SKM-1 treated with dmso at 0.1 percent for 144 hours (cell line): ENCODE data around the gene PYGB.
A peak's percentile ranks its signal among the peaks of the same experiment; 100 is the strongest.
"Not testable (repeated sequence)": the region's sequence is repeated elsewhere in the genome, so short reads cannot be mapped to it uniquely, and the experiment has no call there.

Source experiments
- DNase-seq: peaks from one replicate; lab custom pipeline; 2025; ENCODE audit not compliant: unreplicated experiment; lab: John Stamatoyannopoulos, UW

PYGB gene

DNA sequence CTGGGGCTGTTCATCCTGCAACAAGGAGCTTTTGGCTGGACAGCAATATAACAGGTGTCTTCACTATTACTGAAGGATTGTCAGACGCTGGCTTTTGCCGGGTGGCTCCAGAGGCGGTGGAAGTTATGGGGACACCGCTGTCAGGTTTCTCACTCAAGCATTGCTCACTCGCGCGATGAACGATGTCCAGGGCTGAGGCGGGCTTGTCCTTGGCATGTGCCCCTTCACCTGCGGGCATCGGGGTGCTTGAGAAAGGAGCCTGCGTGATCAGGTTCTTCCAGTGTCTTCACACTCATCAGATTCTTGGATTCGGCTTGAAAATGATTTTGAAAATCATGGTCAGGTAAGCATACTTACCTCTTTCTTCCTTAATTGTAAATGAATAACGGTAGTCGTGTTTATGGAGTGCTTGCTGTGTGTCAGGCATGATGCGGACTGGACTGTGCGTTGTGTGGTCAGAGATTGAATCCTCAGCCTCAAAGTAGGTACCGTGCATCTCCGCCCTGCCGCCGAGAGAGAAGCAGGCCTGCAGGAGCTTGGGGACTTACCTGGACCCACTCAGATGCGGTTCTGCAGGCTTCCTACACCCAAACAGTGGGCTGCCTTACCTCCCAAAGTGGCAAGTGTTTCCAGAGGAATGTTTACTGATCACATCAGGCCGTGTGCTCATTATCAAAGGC, 18.3 kb upstream of the PYGB start:
- DNase-seq: no peak

DNA sequence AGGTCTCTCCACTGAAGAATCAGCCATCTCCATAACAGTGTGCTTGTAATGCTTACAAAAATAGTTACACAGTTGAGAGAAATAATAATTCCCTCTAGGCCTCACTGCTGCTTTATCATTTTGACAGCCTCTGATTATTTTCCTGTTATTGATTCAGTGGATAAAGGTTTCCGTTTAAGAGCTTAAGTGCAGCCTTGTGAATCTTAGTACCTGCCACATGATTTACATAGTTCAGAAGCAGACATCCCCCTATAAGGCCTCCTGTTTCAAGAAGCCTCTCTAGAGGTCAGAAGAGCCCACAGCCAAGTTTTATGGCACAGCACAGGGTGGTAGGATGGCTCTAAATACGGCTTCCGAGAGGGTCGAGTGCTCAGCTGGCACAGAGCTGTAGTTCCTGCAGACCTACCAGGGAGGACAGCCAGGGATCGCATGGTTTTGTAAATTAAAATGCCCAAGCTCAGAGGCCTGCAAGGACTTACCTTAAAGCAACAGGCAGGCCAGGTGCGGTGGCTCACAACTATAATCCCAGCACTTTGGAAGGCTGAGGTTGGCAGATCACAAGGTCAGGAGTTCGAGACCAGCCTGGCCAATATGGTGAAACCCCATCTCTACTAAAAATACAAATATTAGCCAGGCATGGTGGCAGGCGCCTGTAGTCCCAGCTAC, 17.6 kb upstream of the PYGB start:
- no peak for DNase-seq

DNA sequence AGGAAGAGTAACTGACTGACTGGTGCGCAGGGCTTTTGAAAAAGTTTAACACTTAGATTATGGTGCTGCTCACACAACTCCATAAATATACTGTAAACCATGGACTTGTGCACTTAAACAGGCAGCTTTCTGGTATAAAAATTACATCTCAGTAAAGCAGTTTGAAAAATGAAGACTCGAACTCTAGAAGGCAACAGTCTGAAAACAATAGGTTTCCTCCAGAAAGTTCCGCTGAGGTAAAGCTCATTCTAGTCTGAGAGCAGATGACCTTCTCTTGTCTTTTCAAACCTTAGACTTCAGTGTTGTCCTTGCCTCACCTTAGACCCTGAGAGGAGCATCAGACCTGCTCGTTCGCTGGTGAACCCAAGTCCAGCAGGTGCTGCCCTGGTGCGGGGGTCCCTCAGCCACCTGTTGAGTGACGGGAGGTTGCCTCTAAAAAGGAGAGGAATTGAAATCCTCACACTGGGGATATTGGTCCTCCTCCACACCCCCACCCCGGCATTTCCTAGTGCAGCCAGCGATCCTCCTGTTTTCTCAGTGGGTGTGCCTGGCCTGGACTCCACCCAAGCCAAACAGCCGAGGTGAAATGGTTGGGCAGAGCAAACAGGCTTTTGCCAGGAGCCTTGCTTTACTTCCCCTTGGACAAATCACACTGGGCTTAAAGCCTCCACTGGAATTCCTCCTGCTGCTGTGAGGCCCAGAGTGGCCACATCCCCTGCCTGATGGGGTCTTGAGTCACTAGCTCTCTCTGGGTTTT, 14.7 kb upstream of the PYGB start:
- no peak for DNase-seq

DNA sequence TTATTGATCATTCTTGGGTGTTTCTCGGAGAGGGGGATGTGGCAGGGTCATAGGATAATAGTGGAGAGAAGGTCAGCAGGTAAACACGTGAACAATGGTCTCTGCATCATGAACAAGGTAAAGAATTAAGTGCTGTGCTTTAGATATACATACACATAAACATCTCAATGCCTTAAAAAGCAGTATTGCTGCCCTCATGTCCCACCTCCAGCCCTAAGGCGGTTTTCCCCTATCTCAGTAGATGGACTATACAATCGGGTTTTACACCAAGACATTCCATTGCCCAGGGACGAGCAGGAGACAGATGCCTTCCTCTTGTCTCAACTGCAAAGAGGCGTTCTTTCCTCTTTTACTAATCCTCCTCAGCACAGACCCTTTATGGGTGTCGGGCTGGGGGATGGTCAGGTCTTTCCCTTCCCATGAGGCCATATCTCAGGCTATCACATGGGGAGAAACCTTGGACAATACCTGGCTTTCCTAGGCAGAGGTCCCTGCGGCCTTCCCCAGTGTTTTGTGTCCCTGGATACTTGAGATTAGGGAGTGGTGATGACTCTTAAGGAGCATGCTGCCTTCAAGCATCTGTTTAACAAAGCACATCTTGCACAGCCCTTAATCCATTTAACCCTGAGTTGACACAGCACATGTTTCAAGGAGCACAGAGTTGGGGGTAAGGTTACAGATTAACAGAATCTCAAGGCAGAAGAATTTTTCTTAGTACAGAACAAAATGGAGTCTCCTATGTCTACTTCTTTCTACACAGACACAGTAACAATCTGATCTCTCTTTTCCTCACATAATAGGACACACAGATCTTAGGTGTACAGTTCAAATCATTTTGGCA, 13.7 kb upstream of the PYGB start:
- not testable (repeated sequence) for DNase-seq

DNA sequence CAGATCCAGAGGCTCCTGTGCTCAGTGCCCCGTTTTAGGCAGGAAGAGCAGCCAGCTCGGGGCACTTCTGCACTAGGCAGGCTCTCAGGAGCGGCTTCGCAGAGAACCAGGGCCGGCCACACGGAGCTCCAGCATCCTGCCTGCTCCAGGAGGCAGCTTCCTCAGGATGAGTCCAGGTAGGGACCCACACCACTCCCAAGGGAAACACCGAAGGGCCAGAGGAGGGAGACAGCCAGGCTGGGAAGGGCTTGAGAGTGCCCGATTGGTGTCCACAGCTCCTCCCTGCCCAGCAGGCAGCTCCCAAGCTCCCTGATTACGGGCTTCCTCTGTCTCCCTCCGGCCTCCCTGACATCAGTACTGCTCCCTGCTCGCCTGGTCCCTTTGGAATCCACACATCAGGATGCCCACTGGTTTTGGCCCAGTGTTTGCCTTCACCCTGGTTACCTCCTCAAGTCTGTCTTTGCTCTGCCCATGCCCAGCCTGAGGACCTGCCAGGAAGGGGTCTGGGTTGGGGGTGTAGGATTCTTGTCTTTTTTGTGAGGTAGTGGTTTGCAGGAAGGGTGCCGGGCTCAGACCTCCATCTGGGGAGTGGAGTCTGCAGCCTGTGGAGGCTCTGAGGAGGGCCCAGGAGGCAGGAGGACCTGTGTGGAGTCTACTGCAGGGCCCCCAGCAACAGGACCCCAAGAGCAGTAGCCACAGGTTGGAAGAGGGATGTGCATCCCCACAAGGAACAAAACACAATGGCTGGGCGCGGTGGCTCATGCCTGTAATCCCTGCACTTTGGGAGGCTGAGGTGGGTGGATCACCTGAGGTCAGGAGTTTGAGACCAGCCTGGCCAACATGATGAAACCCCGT, 11.2 kb upstream of the PYGB start:
- DNase-seq: no peak

DNA sequence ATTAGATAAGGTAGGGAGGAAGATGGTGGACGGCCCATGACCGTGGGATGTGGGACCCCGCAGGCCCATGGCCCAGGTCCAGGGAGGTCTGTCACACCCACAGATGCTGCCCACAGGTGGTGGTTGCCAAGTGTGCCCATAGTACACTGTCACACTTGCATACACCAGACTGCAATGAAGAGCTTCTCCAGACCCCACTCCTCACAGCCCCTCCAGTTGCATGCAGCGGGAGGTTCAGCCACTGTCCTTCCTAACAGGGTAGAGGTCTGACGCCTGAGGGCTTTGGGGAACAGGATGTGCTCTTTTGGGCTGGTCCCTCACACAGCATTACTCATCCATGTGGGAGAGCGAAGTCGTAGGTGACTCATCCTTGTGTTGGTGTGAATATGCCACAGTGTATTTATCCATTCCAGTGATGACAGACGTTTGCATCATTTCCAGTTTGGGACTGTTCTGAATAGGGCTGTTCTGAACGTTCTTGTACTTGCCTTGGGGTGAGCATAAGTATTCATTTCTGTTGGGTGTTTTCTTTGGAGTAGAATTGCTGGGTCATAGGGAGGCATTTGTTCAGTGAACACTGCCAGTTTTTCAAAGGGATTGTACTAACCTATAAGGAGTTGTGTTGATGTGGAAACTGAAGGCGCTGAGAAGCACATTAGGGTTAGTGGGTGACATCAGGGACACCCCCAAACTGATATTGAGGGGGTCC, 10.1 kb upstream of the PYGB start:
- DNase-seq: peak; percentile 83

DNA sequence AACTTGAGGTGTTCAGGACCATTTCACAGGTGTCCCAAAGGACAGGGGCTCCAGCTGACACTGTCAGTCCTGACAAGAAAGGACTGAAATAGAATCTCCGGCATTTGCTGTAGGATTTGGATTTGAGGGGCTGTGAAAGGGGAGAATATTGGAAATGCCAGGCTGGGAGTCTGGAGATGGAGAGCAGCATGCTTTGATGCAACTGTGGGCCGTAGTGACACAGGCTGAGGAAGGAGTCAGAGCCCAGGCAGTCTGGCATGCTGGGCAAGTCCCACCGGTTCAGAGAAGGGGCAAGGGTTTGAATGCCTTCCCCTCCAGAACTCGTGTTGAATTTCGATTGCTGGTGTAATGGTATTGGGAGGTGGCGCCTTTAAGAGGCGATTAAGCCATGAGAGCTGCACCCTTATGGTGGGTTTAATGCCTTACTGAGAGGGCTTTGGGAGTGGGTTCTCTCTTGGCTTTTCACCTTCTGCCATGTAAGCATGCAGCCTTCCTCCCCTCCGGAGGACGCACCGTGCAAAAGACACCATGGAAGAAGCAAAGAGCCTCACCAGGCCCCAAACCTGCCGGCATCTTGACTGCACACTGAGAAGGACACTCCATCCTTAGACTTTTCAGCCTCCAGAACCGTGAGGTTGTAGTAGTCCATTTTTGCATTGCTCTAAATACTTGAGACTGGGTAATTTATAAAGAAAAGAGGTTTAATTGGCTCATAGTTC, 9.4 kb upstream of the PYGB start:
- DNase-seq: no peak

DNA sequence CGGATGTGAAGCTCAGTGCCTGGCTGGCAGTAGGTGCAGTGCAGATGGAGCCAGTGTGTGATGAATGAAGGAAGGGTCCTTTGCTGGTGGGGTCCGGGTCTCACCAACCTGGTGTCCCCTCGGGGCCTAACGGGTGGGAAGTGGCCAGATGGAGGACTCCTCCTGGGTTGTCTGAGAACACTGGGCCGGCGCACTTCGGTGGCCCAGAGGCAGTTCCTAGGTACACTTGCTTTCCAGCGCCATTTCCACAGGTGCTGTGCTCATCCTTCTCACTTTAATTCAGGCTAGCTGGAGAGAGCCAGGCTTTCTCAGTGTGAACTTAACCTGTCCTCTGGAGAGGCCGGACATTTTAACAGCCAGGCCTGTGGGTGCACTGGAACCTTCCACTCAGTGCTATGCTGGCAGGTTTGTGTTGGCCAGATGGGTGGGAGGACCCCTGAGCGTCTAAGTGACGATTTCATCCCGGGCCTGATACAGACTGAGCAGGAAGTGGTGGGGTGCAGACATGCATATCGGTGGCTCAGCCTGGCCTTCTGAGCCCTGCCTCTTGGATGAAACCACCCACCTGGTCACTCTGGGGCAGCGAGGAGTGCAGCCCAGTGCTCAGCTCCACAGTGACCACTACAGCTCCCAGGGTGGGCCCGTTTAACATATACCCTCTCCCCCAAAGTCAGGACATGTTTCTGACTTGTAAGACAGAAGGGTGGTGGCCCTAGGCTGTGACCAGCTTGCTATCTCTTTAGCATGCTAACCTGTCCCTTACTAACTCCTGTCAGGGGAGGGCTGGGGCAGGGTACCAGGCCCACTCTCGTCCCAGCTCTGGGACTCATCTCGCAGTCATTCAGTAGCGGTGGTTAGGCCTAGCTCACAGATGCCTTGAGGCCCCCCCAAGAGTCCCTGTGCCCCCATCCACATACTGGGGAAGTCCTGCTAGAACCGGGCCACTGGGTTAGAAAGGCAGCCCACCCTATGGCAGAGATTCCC, 8.2 kb upstream of the PYGB start:
- DNase-seq: no peak

DNA sequence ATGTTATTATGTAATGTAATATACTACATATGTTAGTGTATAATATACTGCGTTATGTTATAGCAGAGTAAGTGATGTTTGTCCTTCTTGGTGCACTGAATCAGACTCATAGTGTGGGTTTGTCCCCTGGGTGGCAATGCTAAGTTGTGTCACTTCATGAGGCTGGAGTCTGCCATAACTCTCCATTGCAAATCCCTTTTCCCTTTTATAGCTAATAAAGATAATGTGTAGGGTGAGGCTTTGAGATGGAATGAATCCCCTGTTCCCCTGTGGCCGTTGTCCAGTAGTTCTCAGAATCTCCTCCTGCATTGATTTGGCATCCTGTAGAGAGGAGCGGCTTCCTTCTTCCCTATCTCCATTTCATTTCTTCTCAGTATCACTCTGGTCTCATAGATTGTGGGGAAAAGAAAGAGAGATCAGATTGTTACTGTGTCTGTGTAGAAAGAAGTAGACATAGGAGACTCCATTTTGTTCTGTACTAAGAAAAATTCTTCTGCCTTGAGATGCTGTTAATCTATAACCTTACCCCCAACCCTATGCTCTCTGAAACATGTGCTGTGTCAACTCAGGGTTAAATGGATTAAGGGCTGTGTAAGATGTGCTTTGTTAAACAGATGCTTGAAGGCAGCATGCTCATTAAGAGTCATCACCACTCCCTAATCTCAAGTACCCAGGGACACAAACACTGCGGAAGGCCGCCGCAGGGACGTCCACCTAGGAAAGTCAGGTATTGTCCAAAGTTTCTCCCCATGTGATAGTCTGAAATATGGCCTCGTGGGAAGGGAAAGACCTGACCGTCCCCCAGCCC, 6.8 kb upstream of the PYGB start:
- not testable (repeated sequence) for DNase-seq

DNA sequence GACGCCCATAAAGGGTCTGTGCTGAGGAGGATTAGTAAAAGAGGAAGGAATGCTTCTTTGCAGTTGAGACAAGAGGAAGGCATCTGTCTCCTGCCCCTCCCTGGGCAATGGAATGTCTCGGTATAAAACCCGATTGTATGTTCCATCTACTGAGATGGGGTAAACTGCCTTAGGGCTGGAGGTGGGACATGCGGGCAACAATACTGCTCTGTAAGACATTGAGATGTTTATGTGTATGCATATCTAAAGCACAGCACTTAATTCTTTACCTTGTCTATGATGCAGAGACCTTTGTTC, 6.3 kb upstream of the PYGB start:
- not testable (repeated sequence) for DNase-seq

DNA sequence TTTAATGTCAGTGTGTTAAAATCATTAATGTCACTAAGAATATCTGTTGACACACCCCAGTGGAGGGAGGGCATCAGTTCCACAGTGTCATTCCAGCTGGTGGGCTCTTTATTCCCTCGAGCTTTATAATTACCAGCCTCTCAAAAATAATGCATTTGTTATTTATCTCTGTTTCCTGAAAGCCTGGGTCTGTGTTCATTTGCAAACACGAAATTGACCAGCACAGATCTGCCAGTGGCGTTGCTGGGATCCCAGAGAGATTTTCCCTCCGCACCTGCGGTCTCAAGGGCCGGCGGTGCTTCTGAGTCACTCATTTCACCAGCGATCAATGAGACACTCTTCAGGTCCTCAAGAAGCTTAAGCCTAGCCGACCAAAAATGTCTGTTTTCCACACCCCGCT, 5.7 kb upstream of the PYGB start:
- no peak for DNase-seq

DNA sequence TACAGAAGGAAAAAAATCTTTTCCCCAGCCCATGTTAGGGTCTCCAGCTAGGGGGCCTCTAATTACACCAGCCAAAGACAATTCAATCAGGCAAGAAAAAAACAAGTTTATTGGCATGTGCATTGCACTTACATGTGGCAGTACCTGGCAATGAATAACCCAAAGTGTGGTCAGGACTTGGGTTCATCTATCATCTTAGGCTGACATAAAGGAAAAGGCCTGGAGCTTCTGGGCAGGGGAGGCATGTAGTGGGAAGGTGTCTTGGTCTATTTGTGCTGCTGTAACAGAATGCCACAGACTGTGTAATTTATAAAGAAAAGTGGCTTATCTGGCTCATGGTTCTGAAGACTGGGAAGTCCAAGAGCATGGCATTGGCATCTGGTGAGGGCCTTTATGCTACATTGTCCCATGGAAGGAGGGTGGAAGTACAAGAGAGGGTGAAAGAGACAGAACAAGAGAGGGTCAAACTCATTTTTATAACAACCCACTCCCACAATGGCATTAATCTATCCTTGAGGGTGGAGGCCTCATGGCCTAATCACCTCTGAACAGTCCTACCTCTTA, 4.4 kb upstream of the PYGB start:
- no peak for DNase-seq

DNA sequence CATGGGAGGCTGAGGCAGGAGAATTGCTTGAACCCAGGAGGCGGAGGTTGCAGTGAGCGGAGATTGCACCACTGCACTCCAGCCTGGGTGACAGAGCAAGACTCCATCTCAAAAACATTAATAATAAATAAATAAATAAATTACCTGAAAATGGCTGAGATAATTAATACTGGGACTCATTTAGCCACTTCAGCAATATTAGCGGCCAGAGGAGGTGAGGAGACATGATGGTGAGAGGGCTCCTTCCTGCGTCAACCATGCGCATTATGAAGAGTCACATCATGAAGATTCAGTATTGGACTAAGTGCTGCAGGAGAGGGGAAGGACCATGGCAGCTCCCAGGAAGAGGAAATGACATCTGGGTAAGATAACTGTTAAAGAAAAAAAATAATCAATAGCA, 2.9 kb upstream of the PYGB start:
- no peak for DNase-seq

DNA sequence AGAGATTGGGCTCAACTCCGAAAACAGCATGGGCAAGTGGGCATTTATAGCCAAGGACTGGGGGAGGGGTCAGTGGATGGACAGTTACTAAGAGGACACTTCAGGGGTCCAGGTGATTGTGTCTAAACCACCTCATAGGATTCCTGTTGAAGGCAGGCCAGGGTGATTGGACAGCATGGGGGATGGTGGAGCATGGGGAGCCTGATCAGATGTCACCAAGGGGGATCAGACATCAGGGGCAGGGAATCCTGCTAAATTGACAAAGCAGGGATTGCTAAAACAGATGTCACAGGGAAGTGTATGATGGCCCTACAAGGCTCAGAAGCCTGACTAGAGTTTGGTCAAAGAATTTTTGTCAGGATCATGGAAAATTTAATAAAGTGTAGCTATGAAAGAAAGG, 2.4 kb upstream of the PYGB start:
- no peak for DNase-seq

DNA sequence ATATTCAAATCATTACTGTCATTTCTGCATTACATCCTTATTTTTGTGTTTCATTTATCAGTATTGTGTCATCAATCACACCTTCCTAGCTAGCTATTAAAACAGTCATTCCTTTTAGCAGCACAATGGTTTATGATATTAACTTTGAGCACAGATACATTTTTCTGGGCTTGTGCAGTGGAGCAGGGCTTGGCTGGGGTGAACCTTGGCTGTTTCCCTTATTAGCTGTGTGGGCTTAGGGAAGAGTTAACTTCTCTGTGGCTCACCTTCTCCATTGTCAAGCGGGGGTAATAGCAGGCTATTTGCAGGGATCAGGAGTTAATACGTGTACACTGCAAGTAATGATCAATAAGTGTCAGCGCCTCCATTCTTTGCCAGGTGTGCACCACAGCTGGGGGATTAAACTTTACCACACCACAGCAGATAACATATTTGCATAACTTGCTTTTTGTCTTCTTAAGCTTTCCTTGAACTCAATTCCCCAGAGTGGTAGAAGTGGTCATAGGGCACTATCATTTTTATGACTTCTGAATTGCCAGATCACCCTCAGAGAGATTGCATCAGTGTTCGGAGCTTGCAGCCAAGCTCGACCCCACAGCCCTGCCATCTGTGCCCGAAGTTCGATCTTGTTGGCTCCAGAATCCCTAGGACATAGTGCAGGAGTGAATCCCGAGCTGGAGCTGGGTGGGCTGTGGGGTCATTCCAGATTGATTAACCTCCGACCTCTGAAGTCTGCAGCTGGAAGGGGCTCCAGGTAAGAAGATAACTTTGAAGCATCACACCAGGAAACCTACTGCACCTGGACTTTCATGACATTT, 1.5 kb upstream of the PYGB start:
- no peak for DNase-seq

DNA sequence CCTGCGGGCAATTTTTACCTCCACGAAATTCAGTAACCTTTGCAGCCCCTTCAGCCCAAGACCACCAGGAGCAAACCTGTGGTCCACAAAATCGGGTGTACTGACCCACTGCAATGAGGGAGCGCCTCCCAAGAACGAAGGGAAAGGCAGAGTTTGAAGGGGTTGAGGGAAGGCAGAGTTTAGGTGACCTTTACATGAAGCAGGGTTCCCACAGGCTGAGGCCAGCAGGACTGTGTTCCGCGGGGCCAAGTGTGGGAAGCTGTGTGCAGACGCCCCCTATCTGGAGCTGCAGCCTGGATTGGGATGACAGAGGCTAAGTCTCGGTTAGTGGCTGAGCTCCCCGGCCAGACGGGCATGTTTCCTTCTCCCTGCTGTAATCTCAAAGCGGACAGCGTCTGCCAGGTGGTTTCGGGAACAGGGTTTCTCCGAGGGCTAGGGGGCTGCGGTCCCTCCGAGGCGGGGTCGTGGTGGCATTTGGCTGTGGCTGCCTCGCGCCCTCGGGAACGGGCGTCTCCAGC, 826 bp upstream of the PYGB start:
- DNase-seq: peak; percentile 40
